NOMO-1 (cell line): ENCODE results near the gene NUDT11.
A peak's percentile ranks its signal among the peaks of the same experiment; 100 is the strongest.
"Not testable (repeated sequence)": the region's sequence is repeated elsewhere in the genome, so short reads cannot be mapped to it uniquely, and the experiment has no call there.

ENCODE experiments used
- DNase-seq, 2 experiments: peaks; one replicate each; lab custom pipeline; 2025; ENCODE audit not compliant: unreplicated experiment in 2 of 2; lab: John Stamatoyannopoulos, UW

NUDT11 gene

DNA sequence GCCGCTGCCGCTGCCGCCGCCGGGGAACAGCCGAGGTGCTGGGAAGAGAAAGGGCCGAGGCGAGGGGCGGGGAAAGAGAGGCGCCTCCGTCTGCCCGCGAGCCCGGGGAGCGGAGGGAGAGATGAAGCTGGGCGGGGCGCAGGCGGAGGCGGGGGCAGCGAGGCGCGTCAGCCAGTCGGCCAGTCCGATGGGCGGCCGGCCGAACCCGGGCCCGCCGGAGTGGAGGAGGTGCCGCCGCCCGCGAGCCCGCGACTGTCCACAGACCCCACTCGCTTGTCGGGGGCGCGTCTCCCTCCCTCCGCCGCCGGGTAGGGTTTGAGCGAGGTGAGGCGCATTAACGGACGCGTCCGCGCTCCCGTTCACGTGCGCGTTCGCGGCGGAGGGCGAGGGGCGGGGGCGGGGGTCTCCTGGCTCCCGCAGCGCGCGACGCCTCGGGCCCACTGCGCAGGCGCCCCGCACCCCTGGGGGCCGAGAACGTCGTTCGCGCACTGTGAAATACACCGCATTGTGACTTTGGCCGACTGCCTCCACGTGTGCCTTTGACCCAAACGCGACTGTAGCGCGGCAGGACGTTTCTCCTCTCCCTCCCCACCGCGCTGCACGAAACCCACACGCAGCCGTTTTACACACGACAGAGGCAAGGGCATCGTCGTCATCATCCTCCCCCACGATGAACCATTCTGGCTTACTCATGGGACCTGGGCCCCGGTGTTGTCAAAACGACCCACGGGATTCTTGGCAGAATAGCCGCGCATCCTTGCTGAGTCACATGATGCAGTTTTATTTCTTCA lies at the start of gene NUDT11:
NUDT11 (minus strand) TSS at position 92 of the 791 bp plus-strand sequence. CDS start 148 bp downstream, outside the sequence.
- peak in 1 of 2 experiments; percentile 4 for DNase-seq

DNA sequence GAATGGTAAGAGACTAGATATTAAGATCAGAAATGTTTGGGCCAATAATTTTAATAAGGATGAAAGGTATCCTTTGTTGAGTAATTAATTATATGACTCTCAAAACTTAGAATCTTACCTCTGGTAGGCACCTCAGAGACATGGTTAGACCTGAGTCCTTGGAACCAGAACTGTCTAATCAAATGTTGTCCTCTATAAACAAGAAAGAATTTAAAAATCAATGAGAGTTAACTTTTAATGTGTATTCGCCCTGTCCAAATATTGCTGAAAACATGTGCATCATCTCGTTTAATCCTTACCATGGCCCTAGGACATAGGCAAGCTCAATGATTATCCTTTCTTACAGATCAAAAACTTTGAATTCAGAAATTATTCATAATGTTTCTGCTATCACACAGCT lies 24.0 kb upstream of the NUDT11 start:
- DNase-seq = no peak

- not testable (repeated sequence) for DNase-seq
These were observed 22.7 kb upstream of the NUDT11 start for GRCh38 chrX:51519131-51519530.

DNA sequence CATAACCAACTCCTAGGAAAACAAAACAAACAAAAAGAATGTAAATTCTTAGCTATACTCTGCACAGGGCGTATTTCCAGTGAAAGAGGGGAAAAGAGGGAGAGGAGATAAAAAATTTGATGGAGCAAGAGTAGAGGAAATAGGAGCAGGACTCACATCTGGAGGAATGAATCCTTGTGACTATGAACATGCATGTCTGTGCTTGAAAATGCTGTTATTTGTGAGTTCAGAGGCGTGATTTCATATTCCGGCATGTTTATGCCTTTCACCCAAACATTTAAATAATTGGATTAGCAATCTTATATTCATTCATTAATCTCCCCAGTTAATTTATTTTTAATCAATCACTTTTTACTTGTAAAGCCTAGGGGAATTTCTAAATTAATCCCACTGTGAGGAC lies 11.2 kb upstream of the NUDT11 start:
- no peak for DNase-seq

DNA sequence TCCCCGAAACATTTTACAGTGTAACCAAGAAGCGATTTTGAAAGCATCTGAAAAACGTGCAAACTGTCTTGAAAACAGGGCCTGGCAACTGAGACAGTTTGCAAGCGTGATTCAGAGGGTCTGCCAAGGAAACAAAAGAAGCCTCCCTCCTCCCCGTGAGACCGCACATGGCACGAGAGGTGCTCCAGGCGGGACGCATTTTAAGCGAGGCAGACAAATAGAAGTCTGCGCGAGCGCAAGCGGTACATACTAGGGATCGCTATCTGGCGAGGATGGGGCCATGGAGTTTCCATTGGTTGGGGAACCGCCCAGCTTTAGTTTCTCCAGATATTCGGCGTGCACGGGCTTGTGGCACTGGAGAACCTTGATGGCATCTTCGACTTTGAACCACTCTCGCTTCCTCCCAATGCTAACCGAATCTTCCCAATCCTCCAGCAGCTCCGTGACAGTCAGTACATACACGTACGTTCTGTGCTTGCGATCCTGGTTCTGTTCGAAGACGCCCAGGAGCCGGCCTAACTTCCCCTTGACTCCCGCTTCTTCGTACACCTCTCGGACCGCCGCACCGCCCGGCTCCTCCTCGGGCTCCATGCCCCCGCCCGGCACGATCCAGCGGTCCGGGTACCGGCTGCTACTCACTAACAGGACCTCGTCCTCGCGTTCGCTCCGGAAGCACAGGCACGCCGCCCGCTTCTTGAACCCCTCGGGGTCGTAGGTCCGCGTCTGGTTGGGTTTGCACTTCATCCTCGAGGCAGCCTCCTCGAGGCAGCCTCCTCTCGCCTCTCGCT lies 497 bp downstream of the NUDT11 start:
- DNase-seq = not testable (repeated sequence)

GRCh38 chrX:51494409-51494808 lies 2.0 kb downstream of the NUDT11 start:
- DNase-seq = no peak

DNA sequence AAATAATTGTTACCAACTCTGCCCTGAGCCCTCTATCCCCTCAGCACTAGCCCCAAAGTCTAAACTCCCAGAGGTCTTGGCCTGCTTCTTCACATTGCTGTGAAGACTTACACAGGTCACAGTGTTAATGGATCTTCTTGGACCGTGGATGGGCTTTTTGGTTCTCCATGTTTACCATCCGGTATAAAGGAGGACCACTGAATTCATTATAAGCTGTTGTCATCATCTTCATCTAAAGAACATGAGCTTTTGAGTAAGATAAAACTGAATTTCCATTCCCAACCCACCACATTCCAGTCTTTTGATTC lies 8.5 kb downstream of the NUDT11 start:
- no peak for DNase-seq

- DNase-seq = no peak
These were observed 11.8 kb downstream of the NUDT11 start for GRCh38 chrX:51484616-51485015.

GRCh38 chrX:51482411-51482810 lies 14.0 kb downstream of the NUDT11 start:
- not testable (repeated sequence) for DNase-seq

DNA sequence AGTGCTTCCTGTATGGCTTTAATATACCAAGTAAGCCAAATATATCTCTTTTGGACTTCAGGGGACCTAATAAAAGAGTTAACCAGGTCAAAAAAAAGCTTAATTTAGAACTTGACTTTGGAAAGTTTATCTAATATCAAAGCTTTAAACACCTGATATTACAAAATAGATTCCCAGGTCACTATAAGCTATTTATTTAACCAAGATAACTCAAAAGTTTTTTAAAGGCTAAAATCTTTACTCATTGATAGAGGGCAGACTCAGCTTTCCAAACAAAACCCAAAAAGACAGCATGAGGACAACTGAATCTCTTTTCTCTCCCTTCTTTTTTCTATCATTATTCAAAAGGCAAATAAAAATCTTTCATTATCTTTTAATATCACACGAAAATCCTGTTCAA lies 19.5 kb downstream of the NUDT11 start:
- DNase-seq = no peak

DNA sequence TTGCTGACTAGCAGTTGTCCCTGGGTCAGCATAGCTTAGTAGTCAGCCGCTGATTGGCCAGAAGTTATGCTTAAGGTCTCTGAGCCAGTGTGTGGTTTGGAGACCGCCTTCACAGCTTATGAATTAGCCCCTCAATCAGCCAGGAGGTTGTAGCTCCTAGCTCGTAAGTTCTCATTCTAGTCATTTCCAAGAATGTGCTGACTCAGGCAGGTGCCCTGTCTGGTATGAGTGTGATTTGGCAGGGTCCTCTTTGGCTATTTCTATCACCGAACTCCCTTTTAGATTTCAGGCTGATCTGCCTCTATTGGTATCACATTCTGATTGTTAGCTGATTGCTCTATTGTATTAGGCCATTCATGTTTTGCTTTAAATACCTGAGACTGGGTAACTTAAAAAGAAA lies 33.1 kb downstream of the NUDT11 start:
- DNase-seq = no peak

DNA sequence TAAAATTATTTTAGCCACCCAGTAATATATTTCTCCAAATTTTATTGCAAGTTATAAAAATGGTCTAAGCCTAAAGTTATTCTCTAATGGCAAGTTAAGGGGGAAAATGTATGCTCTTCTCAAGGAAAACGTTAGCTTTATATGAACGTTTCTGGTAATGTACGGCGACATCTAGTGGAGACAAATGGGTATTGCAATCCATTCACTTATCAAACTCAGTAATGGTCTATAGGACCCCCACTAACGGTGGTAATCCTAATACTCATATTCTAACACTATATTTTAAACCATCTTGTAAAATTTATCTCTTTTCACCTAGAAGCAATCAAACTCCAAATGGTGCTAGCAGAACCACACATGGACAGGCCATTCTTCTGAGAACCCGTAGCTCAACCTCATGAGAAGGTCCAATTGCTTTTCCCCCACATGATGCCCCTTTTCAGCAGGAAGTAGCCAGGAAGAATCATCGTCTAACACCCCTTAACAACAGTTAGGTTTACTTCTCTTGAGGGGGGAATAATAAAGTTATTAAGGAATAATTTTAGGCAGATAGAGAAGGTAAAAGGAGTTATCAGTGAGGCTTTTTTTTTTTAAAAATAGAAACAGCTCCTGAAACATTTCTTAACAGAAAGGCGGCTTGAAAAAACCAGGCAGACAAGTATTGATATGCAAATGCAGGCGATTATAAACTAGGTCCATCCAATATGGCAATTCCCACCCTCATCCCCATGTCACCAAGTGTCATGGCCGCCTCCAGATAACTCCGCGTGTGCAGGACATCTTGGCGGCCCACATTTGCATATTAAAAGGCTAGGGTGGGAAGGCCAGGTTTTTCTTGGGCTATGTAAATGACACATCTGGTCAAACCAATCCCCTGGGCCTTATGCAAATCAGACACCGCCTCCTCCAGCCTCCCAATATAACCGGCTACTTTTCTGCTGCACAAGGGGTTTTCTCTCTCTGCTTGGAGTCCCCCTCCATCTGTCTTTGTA lies 35.0 kb downstream of the NUDT11 start:
- DNase-seq = peak in 1 of 2 experiments; percentile 45

DNA sequence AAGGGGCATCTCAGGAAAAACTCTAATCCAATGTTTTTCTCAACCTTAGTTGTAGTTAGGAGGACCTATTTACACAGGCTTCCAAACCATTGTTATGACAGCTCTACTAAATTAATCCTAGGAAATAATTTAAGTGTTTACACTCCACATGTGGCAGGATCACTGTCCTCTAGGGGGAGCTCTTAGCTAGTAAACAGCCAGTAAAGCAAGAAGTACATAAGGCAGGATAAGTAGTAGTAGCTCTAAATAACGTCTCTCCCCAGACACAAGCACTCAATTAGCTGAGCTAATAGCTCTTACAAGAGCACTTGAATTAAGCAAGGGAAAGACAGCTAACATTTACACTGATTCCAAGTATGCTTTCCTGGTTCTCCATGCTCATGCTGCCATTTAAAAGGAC lies 37.3 kb downstream of the NUDT11 start:
- peak in 1 of 2 experiments; percentile 11 for DNase-seq

DNA sequence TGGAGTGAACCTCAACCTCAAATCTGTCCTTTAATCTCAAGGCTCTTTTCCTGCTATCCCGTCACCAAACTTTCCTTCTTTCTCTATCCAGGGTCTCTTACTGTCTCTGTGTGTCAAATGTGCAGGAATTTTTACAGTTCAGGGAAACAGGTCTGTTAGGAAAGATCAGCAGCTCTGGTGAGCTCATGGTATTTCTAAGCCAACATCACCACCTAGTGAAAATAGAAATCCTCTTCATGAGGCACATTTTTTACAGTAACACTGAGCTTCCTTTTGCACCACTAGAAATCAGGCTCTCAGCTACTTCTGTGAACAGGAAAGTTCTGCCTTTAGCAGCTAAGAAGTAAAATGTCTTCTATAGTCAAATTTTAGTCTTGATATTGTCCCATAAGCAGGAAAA lies 39.6 kb downstream of the NUDT11 start:
- DNase-seq = peak in 1 of 2 experiments; percentile 7

GRCh38 chrX:51456246-51456645 lies 40.1 kb downstream of the NUDT11 start:
- no peak for DNase-seq

- DNase-seq = no peak
These were observed 56.0 kb downstream of the NUDT11 start for GRCh38 chrX:51440365-51440764.
